Measurements from ENCODE around the gene SETBP1.

SETBP1 gene

DNA sequence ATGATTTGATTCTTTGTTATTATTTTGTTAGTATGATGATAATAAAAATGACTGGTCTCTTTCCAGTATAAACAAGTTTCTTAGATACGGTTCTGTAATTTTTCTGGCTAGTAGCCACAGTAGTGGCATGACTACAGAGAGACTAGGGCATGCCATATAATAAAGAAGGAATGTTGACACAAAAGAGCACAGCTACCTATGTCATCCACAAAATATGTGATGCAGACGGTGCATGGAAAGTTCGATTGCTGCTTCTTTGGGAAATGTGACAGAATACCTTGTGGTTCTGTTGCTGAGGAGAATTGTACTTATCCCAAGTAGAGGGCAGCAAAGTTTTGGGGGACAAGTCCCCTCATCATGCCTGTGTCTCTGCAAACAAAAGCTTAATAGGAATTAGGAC lies 26.1 kb upstream of the SETBP1 start:
- TF ChIP-seq, protein P1, sequence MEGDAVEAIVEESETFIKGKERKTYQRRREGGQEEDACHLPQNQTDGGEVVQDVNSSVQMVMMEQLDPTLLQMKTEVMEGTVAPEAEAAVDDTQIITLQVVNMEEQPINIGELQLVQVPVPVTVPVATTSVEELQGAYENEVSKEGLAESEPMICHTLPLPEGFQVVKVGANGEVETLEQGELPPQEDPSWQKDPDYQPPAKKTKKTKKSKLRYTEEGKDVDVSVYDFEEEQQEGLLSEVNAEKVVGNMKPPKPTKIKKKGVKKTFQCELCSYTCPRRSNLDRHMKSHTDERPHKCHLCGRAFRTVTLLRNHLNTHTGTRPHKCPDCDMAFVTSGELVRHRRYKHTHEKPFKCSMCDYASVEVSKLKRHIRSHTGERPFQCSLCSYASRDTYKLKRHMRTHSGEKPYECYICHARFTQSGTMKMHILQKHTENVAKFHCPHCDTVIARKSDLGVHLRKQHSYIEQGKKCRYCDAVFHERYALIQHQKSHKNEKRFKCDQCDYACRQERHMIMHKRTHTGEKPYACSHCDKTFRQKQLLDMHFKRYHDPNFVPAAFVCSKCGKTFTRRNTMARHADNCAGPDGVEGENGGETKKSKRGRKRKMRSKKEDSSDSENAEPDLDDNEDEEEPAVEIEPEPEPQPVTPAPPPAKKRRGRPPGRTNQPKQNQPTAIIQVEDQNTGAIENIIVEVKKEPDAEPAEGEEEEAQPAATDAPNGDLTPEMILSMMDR (IDR thresholded peaks at IDR 0.05; ENCODE audit: low read depth, low read length, missing control alignments) = peak; percentile 15
- peak; percentile 89 for DNase-seq
- no peaks in the 10 kb centered on the region for H3K27me3 ChIP-seq (replicated peaks)
- H3K36me3 ChIP-seq (replicated peaks) = no peaks in the 10 kb centered on the region
- in situ Hi-C loops (cut with HindIII; ENCODE audit: low pct_ligation_motif_present, low sequenced_read_pairs) = no loop called here
- H3K27ac ChIP-seq = peak overlapping the region; percentile 51
- no peak overlapping the region for H3K4me3 ChIP-seq (ENCODE audit: low read depth, low read length)

DNA sequence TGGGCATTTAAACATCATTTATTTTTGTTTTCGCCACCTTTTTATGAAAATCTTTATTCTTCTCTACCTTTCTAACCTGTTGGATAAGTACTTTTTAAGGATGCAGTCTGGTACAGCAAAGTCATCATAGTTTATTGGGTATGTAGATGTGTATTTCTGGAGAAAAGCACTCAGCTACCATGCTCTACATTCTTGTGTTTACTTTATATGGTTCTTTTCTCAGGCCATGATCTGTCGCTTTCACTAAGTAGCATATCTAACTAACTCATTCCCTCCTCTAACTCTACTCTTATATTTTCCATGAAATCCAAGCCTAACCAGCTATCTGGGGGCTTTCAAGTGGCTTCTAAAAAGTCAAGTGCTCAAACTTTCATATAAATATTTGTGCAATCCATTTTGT lies 25.3 kb upstream of the SETBP1 start:
- no peak overlapping the region for H3K27ac ChIP-seq
- TF ChIP-seq, protein P1 (IDR thresholded peaks at IDR 0.05; ENCODE audit: low read depth, low read length, missing control alignments) = no peak
- in situ Hi-C loops (cut with HindIII; ENCODE audit: low pct_ligation_motif_present, low sequenced_read_pairs) = no loop called here

DNA sequence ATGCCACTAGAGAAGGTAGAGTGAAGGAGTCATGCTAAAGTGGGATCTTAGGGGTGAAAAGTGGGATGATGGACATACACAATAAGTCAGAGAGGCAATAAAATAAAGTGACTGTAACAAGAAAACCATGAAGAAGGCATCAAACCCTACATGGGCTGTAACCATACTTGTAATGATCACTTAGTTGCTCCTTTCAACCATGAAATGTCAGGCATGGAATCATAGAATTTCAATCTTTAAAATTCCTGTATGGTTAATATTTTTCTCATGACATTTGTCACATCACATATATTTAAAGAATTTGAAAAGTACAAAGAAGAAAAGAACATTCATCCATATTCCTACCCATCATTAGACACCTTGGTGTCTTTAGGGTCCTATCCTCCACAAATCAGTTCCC lies 20.9 kb upstream of the SETBP1 start:
- H3K27me3 ChIP-seq (replicated peaks) = no peaks in the 10 kb centered on the region
- TF ChIP-seq, protein P1 (IDR thresholded peaks at IDR 0.05; ENCODE audit: low read depth, low read length, missing control alignments) = no peak
- no peak overlapping the region for H3K4me3 ChIP-seq (ENCODE audit: low read depth, low read length)
- H3K27ac ChIP-seq = no peak overlapping the region
- DNase-seq = no peak
- in situ Hi-C loops (cut with HindIII; ENCODE audit: low pct_ligation_motif_present, low sequenced_read_pairs) = no loop called here
- H3K36me3 ChIP-seq (replicated peaks) = no peaks in the 10 kb centered on the region

More for the DNA sequence above, 25.3 kb upstream of the SETBP1 start:
- no peak overlapping the region for H3K4me3 ChIP-seq (ENCODE audit: low read depth, low read length)
- no peaks in the 10 kb centered on the region for H3K27me3 ChIP-seq (replicated peaks)
- no peaks in the 10 kb centered on the region for H3K36me3 ChIP-seq (replicated peaks)
- no peak for DNase-seq

DNA sequence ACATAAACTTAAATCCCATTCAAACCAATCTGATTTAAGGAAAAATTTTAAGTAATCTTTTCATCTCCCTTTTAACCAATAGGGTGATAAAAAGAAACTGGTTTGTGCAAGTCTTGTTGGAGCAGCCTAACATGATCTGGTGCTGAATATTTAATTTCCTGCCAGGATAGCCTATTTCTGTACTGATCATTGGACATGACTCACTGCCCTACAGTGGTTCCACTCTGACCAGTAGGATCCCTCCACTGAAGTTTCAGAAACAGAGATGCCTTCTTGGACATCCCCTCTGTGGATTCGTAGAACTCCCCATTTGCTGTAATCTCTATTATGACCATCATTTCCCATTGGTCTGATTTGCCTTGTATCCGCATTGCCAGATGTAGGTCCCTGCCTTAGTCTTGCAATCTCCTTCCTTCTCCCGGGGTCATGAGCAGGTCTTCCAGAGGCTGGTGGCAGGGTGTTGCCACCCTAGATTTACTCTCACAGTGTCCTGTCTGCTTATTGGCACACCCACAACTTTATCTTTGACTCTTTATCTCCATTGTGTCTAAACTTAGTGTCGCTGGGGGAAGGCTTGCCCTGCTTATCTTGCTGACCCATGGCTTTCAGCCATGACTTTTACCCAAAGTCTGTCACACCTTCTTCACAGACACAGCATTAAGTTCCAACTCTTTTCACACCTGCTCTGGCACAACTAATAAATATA lies 12.3 kb upstream of the SETBP1 start:
- Histone ChIP-seq H3K36me3 (replicated peaks) (no peaks in the 10 kb centered on the region), H3K27me3 (replicated peaks) (no peaks in the 10 kb centered on the region), H3K27ac (no peak overlapping the region), H3K4me3 (ENCODE audit: low read depth, low read length) (no peak overlapping the region)
- in situ Hi-C loops (cut with HindIII; ENCODE audit: low pct_ligation_motif_present, low sequenced_read_pairs) = no loop called here
- TF ChIP-seq, protein P1 (IDR thresholded peaks at IDR 0.05; ENCODE audit: low read depth, low read length, missing control alignments) = no peak
- DNase-seq = no peak

DNA sequence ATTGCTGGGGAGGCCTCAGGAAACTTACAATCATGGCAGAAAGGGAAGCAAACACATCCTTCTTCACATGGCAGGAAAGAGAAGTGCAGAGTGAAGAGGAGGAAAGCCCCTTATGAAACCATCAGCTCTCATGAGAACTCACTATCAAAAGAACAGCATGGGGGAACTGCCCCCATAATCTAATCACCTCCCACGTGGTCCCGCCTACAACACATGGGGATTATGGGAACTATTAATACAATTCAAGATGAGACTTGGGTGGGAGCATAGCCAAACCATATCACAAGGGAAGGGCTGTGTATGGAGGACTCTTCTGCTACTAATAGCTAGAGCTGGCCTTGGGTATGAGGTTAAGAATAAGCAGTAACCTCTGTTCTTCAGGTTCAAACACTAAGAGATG lies 8.8 kb upstream of the SETBP1 start:
- TF ChIP-seq, protein P1 (IDR thresholded peaks at IDR 0.05; ENCODE audit: low read depth, low read length, missing control alignments) = no peak
- no peaks in the 10 kb centered on the region for H3K27me3 ChIP-seq (replicated peaks)
- no peak overlapping the region for H3K4me3 ChIP-seq (ENCODE audit: low read depth, low read length)
- in situ Hi-C loops (cut with HindIII; ENCODE audit: low pct_ligation_motif_present, low sequenced_read_pairs) = no loop called here
- DNase-seq = no peak
- H3K27ac ChIP-seq = no peak overlapping the region
- no peaks in the 10 kb centered on the region for H3K36me3 ChIP-seq (replicated peaks)

DNA sequence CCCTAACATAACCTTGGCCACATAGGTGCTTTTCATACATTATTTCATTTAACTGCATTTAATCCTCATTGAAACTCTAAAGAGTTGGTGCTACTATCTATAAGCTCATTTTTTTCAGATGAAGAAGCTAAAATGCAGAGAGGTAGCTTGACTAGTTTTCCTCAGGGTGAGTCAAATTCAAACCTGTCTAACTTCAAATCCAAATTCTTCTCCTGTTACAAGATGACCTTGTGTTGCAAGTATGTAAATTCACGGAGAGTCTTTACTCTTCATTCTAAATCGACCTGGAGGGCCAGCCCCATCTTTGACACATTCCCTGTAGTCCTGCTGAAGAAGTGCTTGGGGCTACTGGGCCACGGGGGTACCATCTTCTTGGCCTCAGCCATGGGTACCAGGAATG lies 8.2 kb upstream of the SETBP1 start:
- in situ Hi-C loops (cut with HindIII; ENCODE audit: low pct_ligation_motif_present, low sequenced_read_pairs) = no loop called here
- Histone ChIP-seq H3K4me3 (ENCODE audit: low read depth, low read length) (no peak overlapping the region), H3K27me3 (replicated peaks) (no peaks in the 10 kb centered on the region), H3K36me3 (replicated peaks) (no peaks in the 10 kb centered on the region), H3K27ac (no peak overlapping the region)
- TF ChIP-seq, protein P1 (IDR thresholded peaks at IDR 0.05; ENCODE audit: low read depth, low read length, missing control alignments) = no peak
- DNase-seq = no peak
